A549 (cell line): ENCODE measurements around the gene ATF7IP. TPM values are rescaled to one million over a fixed set of nuclear protein-coding genes. Genes with fewer than 3 reads are reported as not detected.

Experiments used
- ATAC-seq, 2 experiments: fragments of 200-7000 bp in 1 of 2; fragments of >200 bp in 1 of 2; cut with Nextera tagmentation in 1 of 2; cut with Tn5 transposase in 1 of 2; 3 replicates each; pipeline versions ENCODE4 v1.8.0 to v1.9.1; 2018 to 2020; ENCODE audit warnings: mild to moderate bottlenecking in 1 of 2, moderate library complexity in 1 of 2
- CTCF ChIA-PET: fragments of 300-600 bp; sonication (Branson Sonifier 250); formaldehyde crosslinking; extraction: SDS; loops from one replicate; lab custom pipeline; 2021; ENCODE audit warnings: antibody characterized with exemption, inconsistent platforms; lab: Yijun Ruan, JAX
- POLR2A ChIA-PET: fragments of 350-600 bp; formaldehyde crosslinking; extraction: SDS; loops from one replicate; lab custom pipeline; 2021; ENCODE audit warnings: antibody characterized with exemption, inconsistent platforms; lab: Yijun Ruan, JAX
- DNase-seq, 2 experiments: peaks; one replicate each; pipeline versions ENCODE4 v3.0.0 to v3.0.0-alpha.2; 2011 to 2016; ENCODE audit warnings: low read depth in 1 of 2, low spot score in 1 of 2
- FAIRE-seq: peaks from 2 replicates; lab custom pipeline; 2011; peaks lifted over from hg19 to GRCh38; lab: Jason Lieb, UNC
- H3K27ac ChIP-seq, 2 experiments: fragments of >200 bp; sonication (Bioruptor Twin); formaldehyde crosslinking; 3 replicates each; pipeline ENCODE4 v1.5.1; 2016 to 2017
- H3K4me1 ChIP-seq: fragments of >200 bp; sonication (Bioruptor Twin); formaldehyde crosslinking; 3 replicates; pipeline ENCODE4 v1.6.1; 2016
- H3K4me2 ChIP-seq: fragments of >200 bp; sonication (Bioruptor Twin); formaldehyde crosslinking; 3 replicates; pipeline ENCODE4 v1.6.1; 2016
- H3K4me3 ChIP-seq: fragments of >200 bp; sonication (Bioruptor Twin); formaldehyde crosslinking; 3 replicates; pipeline ENCODE4 v1.5.1; 2016
- H3K9me3 ChIP-seq: fragments of >200 bp; sonication (Bioruptor Twin); formaldehyde crosslinking; 3 replicates; pipeline ENCODE4 v1.6.1; 2016
- ATOH8 ChIP-seq: fragments of 250-450 bp; sonication (Bioruptor Pico); IDR thresholded peaks from 2 replicates; pipeline ENCODE4 v1.5.0; 2020; ENCODE audit warnings: low read depth, mild to moderate bottlenecking, moderate library complexity
- CBX8 ChIP-seq: fragments of 200-600 bp; sonication (generic); IDR thresholded peaks from 2 replicates; pipeline ENCODE4 v1.6.1; 2016
- CHD2 ChIP-seq: fragments of 150-350 bp; IDR thresholded peaks from 2 replicates; pipeline ENCODE4 v1.6.1; 2014; ENCODE audit warnings: low read length; ENCODE audit not compliant: partially characterized antibody
- CHD4 ChIP-seq: fragments of 200-600 bp; sonication (generic); IDR thresholded peaks from 2 replicates; pipeline ENCODE4 v1.6.1; 2016; ENCODE audit warnings: antibody characterized with exemption, mild to moderate bottlenecking, borderline replicate concordance
- EHMT2 ChIP-seq: fragments of 200-600 bp; sonication (generic); IDR thresholded peaks from 2 replicates; pipeline ENCODE4 v1.6.1; 2016; ENCODE audit warnings: antibody characterized with exemption, low read depth, mild to moderate bottlenecking, moderate library complexity
- ELK1 ChIP-seq: fragments of 150-350 bp; IDR thresholded peaks from 2 replicates; pipeline ENCODE4 v1.6.1; 2014; ENCODE audit warnings: low read depth, mild to moderate bottlenecking, low read length
- EP300 ChIP-seq, 2 experiments: fragments of >200 bp; sonication (Bioruptor Twin); formaldehyde crosslinking; IDR thresholded peaks; 2 replicates in 1 of 2; 3 replicates in 1 of 2; pipeline ENCODE4 v1.6.1; 2016 to 2017
- FOSL2 ChIP-seq, 2 experiments: fragments of 450-650 bp in 1 of 2; fragments of >200 bp in 1 of 2; sonication (Bioruptor Twin) in 1 of 2; formaldehyde crosslinking; IDR thresholded peaks; 2 replicates each; pipeline versions ENCODE4 v1.5.0 to v1.6.1; 2016 to 2020; ENCODE audit warnings: mild to moderate bottlenecking in 1 of 2, moderate library complexity in 1 of 2
- FOXS1 ChIP-seq: fragments of 250-450 bp; sonication (Bioruptor Pico); IDR thresholded peaks from 2 replicates; pipeline ENCODE4 v1.5.0; 2020; ENCODE audit warnings: mild to moderate bottlenecking, moderate library complexity
- GATA3 ChIP-seq: IDR thresholded peaks from 2 replicates; pipeline ENCODE4 v1.6.1; 2012; ENCODE audit warnings: borderline replicate concordance
- HDAC2 ChIP-seq: fragments of 200-600 bp; sonication (generic); IDR thresholded peaks from 2 replicates; pipeline ENCODE4 v1.6.1; 2016
- HES2 ChIP-seq: fragments of >200 bp; sonication (Bioruptor Twin); formaldehyde crosslinking; IDR thresholded peaks from 2 replicates; pipeline ENCODE4 v1.6.1; 2016
- HOXA7 ChIP-seq: fragments of 250-450 bp; sonication (Bioruptor Pico); IDR thresholded peaks from 2 replicates; pipeline ENCODE4 v1.5.0; 2020; ENCODE audit warnings: mild to moderate bottlenecking, moderate library complexity
- JUN ChIP-seq, 2 experiments: fragments of >200 bp; sonication (Bioruptor Twin); formaldehyde crosslinking; IDR thresholded peaks; 2 replicates in 1 of 2; 3 replicates in 1 of 2; pipeline ENCODE4 v1.6.1; 2016 to 2017
- JUNB ChIP-seq: fragments of >200 bp; sonication (Bioruptor Twin); formaldehyde crosslinking; IDR thresholded peaks from 2 replicates; pipeline ENCODE4 v1.6.1; 2016
- KDM5A ChIP-seq: fragments of 200-600 bp; sonication (generic); IDR thresholded peaks from 2 replicates; pipeline ENCODE4 v1.6.1; 2016; ENCODE audit warnings: antibody characterized with exemption, mild to moderate bottlenecking
- MAFK ChIP-seq: fragments of 450-650 bp; IDR thresholded peaks from 2 replicates; pipeline ENCODE4 v1.6.1; 2014; ENCODE audit not compliant: partially characterized antibody
- MYC ChIP-seq: IDR thresholded peaks from 2 replicates; pipeline ENCODE4 v1.6.1; 2012; ENCODE audit warnings: mild to moderate bottlenecking, inconsistent platforms, low read length, improper control_type of control experiment, borderline replicate concordance
- POLR2AphosphoS2 ChIP-seq: conservative IDR thresholded peaks from 2 replicates; pipeline ENCODE4 v1.6.1; 2012; ENCODE audit warnings: low read length, improper control_type of control experiment, inconsistent platforms
- RCOR1 ChIP-seq: fragments of 150-350 bp; IDR thresholded peaks from 2 replicates; pipeline ENCODE4 v1.6.1; 2014; ENCODE audit warnings: antibody characterized with exemption, low read length, low read depth
- REST ChIP-seq: fragments of 200-600 bp; sonication (generic); IDR thresholded peaks from 2 replicates; pipeline ENCODE4 v1.6.1; 2016; ENCODE audit warnings: antibody characterized with exemption, mild to moderate bottlenecking, moderate library complexity
- RFX5 ChIP-seq: fragments of 450-650 bp; IDR thresholded peaks from 2 replicates; pipeline ENCODE4 v1.7.1; 2014; ENCODE audit warnings: antibody characterized with exemption, mild to moderate bottlenecking, moderate library complexity
- RNF2 ChIP-seq: fragments of 200-600 bp; sonication (generic); IDR thresholded peaks from 2 replicates; pipeline ENCODE4 v1.6.1; 2016; ENCODE audit warnings: low read depth, mild to moderate bottlenecking, antibody characterized with exemption, moderate library complexity, borderline replicate concordance
- TFCP2L1 ChIP-seq: fragments of 250-450 bp; sonication (Bioruptor Pico); IDR thresholded peaks from 2 replicates; pipeline ENCODE4 v1.5.0; 2021; ENCODE audit warnings: mild to moderate bottlenecking
- ZC3H11A ChIP-seq: fragments of 450-650 bp; IDR thresholded peaks from 2 replicates; pipeline ENCODE4 v1.6.1; 2014; ENCODE audit warnings: antibody characterized with exemption, mild to moderate bottlenecking
- ZSCAN20 ChIP-seq: fragments of 250-450 bp; sonication (Bioruptor Pico); IDR thresholded peaks from 2 replicates; pipeline ENCODE4 v1.8.0; 2022; ENCODE audit warnings: mild to moderate bottlenecking, moderate library complexity
- WGBS: methylation state at CpG from one replicate; pipeline ENCODE4 v1.1.6; 2017; ENCODE audit errors: missing lambda C conversion rate; 5-methylcytosine and 5-hydroxymethylcytosine counted together
- polyA plus RNA-seq, 4 experiments: library from polyadenylated mRNA; depleted of rRNA in 3 of 4; stranded (reverse); fragments of >200 nt; fragmentation: RNase III in 1 of 4; extraction: RNeasy Plus Mini Kit Qiagen cat#74134 plus additional on column Dnase treatment in 1 of 4; gene quantifications; 2 replicates in 3 of 4; 3 replicates in 1 of 4; pipeline ENCODE4 v1.2.3, GENCODE V29; 2011 to 2017

The ATF7IP gene
- polyA plus RNA-seq, 2 of the 4 experiments (the other 2 are of a cell fraction), result 5.6 to 14.2 TPM

GRCh38 chr12:14431975-14432374, 66.5 kb downstream of the ATF7IP start:
- H3K4me3 ChIP-seq, result no peak overlapping the region
- 96% methylated on average over 2 of the region's 2 CpGs for WGBS
- FAIRE-seq, result no peak
- peaks cover 5% of the 10 kb centered on the region; the same call in 1 of the 3 replicates for H3K9me3 ChIP-seq
- no peak for DNase-seq
- CTCF ChIA-PET, result no interaction called here
- TF ChIP-seq REST (no peak), ZSCAN20 (CRISPR knock-in tag) (no peak), MAFK (no peak), ATOH8 (no peak), ZC3H11A (no peak), POLR2AphosphoS2 (no peak), KDM5A (no peak), HDAC2 (no peak), ELK1 (no peak), RFX5 (no peak), FOXS1 (CRISPR knock-in tag) (no peak), JUN (IDR thresholded peaks at IDR 0.05) (no peak), EHMT2 (no peak), JUNB (no peak)
- H3K4me2 ChIP-seq, result no peak overlapping the region
- H3K4me1 ChIP-seq, result no peaks in the 10 kb centered on the region
- POLR2A ChIA-PET, result no interaction called here
- H3K27ac ChIP-seq, result no peak overlapping the region
- ATAC-seq, result no peak

GRCh38 chr12:14435627-14436026, 70.1 kb downstream of the ATF7IP start:
- TF ChIP-seq RNF2 (no peak), CBX8 (no peak), CHD2 (no peak), MYC (no peak), MAFK (no peak), HOXA7 (CRISPR knock-in tag) (no peak), EHMT2 (no peak), TFCP2L1 (CRISPR knock-in tag) (no peak), RFX5 (no peak), ELK1 (no peak), HDAC2 (no peak), RCOR1 (no peak), CHD4 (no peak), GATA3 (no peak), POLR2AphosphoS2 (no peak), HES2 (no peak), EP300 (IDR thresholded peaks at IDR 0.05) (no peak), REST (no peak), FOSL2 (IDR thresholded peaks at IDR 0.05) (no peak), FOSL2 (CRISPR knock-in tag; IDR thresholded peaks at IDR 0.05) (no peak)
- FAIRE-seq (no peak), DNase-seq (no peak), ATAC-seq (no peak)
- Histone ChIP-seq H3K4me3 (no peak overlapping the region), H3K27ac (no peak overlapping the region), H3K4me2 (no peak overlapping the region), H3K9me3 (peaks cover 1% of the 10 kb centered on the region; the same call in 1 of the 3 replicates), H3K4me1 (no peaks in the 10 kb centered on the region)
- 88% methylated on average over 1 of the region's 1 CpG for WGBS
- POLR2A ChIA-PET, result no interaction called here
- CTCF ChIA-PET, result interaction anchor here (0.6 kb wide), 1 partner anchor 48 kb away, joined by 3 read pairs; no protein-coding TSS in a partner anchor
